SK-N-SH (cell line): Measurements from ENCODE around the gene AHCYL2. TPM values are rescaled to one million over a fixed set of nuclear protein-coding genes. Genes with fewer than 3 reads are reported as not detected.

Experiments
- CTCF ChIA-PET: fragments of 300-600, 350-600 bp; formaldehyde crosslinking; extraction: SDS; loops from one replicate; lab custom pipeline; 2021; lab: Yijun Ruan, JAX
- POLR2A ChIA-PET: fragments of 350-600 bp; sonication (Branson Sonifier 250); formaldehyde crosslinking; extraction: SDS; loops from one replicate; lab custom pipeline; 2020; ENCODE audit warnings: antibody characterized with exemption, inconsistent platforms; lab: Yijun Ruan, JAX
- DNase-seq: peaks from one replicate; pipeline ENCODE4 v3.0.0; 2012
- H2AFZ ChIP-seq: fragments of 200-600 bp; sonication (generic); 2 replicates; pipeline ENCODE4 v1.8.1; 2016; ENCODE audit warnings: antibody characterized with exemption, mild to moderate bottlenecking, low read depth
- H3F3A ChIP-seq: fragments of 200-600 bp; sonication (generic); replicated peaks from 2 replicates; pipeline ENCODE3; 2016; ENCODE audit warnings: antibody characterized with exemption, mild to moderate bottlenecking; ENCODE audit not compliant: insufficient read depth
- H3K27ac ChIP-seq, 2 experiments: fragments of 200-500 bp in 1 of 2; fragments of 200-600 bp in 1 of 2; sonication (Bioruptor generic) in 1 of 2; sonication (generic), shearing (Covaris generic) in 1 of 2; 2 replicates each; pipeline versions ENCODE4 v1.5.1 to v1.6.1; 2014 to 2016; ENCODE audit warnings: low read depth in 2 of 2, inconsistent platforms in 1 of 2, low read length in 1 of 2, mild to moderate bottlenecking in 1 of 2, mixed read lengths in 1 of 2
- H3K27me3 ChIP-seq: fragments of 200-600 bp; sonication (generic), shearing (Covaris generic); 2 replicates; pipeline ENCODE4 v1.6.1; 2016; ENCODE audit warnings: mixed run types; ENCODE audit not compliant: insufficient read depth
- H3K36me3 ChIP-seq, 2 experiments: fragments of 200-500 bp in 1 of 2; fragments of 200-600 bp in 1 of 2; sonication (Bioruptor generic) in 1 of 2; sonication (generic) in 1 of 2; replicated peaks in 1 of 2; 2 replicates each; pipeline versions ENCODE3 to v1.5.1; 2014 to 2016; ENCODE audit warnings: low read length in 1 of 2, mild to moderate bottlenecking in 1 of 2; ENCODE audit not compliant: insufficient read depth in 2 of 2, control insufficient read depth in 1 of 2
- H3K4me1 ChIP-seq, 2 experiments: fragments of 200-500 bp in 1 of 2; fragments of 200-600 bp in 1 of 2; sonication (Bioruptor generic) in 1 of 2; sonication (generic), shearing (Covaris generic) in 1 of 2; 2 replicates each; pipeline versions ENCODE4 v1.5.1 to v1.6.1; 2014 to 2016; ENCODE audit warnings: low read depth in 1 of 2, low read length in 1 of 2, mixed run types in 1 of 2; ENCODE audit not compliant: insufficient read depth in 2 of 2, control insufficient read depth in 1 of 2
- H3K4me2 ChIP-seq: fragments of 200-600 bp; sonication (generic), shearing (Covaris generic); 2 replicates; pipeline ENCODE4 v1.6.1; 2017; ENCODE audit warnings: mixed run types
- H3K4me3 ChIP-seq, 2 experiments: fragments of 200-500 bp in 1 of 2; fragments of 200-600 bp in 1 of 2; sonication (Bioruptor generic) in 1 of 2; sonication (generic), shearing (Covaris generic) in 1 of 2; 2 replicates each; pipeline versions ENCODE4 v1.5.1 to v1.8.1; 2014 to 2016; ENCODE audit warnings: low read depth in 2 of 2, inconsistent platforms in 1 of 2, low read length in 1 of 2, mild to moderate bottlenecking in 1 of 2, mixed read lengths in 1 of 2, moderate library complexity in 1 of 2
- H3K79me2 ChIP-seq: fragments of 200-600 bp; sonication (generic); 2 replicates; pipeline ENCODE4 v1.8.1; 2017; ENCODE audit warnings: mild to moderate bottlenecking; ENCODE audit not compliant: insufficient read depth
- H3K9ac ChIP-seq: fragments of 200-600 bp; sonication (generic); 2 replicates; pipeline ENCODE4 v1.6.1; 2017; ENCODE audit warnings: mixed run types
- H3K9me2 ChIP-seq: fragments of 200-600 bp; sonication (generic); 2 replicates; pipeline ENCODE4 v1.6.1; 2017; ENCODE audit warnings: mixed run types
- H3K9me3 ChIP-seq: fragments of 200-600 bp; sonication (generic); 2 replicates; pipeline ENCODE4 v1.6.1; 2017; ENCODE audit warnings: mixed run types, mild to moderate bottlenecking, moderate library complexity
- H4K20me1 ChIP-seq: fragments of 200-600 bp; sonication (generic); 2 replicates; pipeline ENCODE4 v1.6.1; 2017; ENCODE audit warnings: mild to moderate bottlenecking, mixed run types; ENCODE audit not compliant: insufficient read depth
- CHD2 ChIP-seq: fragments of 150-350 bp; IDR thresholded peaks from 2 replicates; pipeline ENCODE4 v1.6.1; 2018; ENCODE audit warnings: low read length; ENCODE audit not compliant: partially characterized antibody
- ELF1 ChIP-seq: IDR thresholded peaks from 2 replicates; pipeline ENCODE4 v1.4.0; 2012
- FOSL2 ChIP-seq: IDR thresholded peaks from 2 replicates; pipeline ENCODE4 v1.4.0; 2012; ENCODE audit warnings: low read depth, mild to moderate bottlenecking, moderate library complexity, borderline replicate concordance
- FOXJ3 ChIP-seq: sonication (generic); formaldehyde crosslinking; IDR thresholded peaks from 2 replicates; pipeline ENCODE4 v1.5.1; 2020; ENCODE audit warnings: mild to moderate bottlenecking, missing genetic modification reagents
- FOXM1 ChIP-seq: IDR thresholded peaks from 2 replicates; pipeline ENCODE4 v1.4.0; 2012; ENCODE audit warnings: low read depth, mild to moderate bottlenecking
- GABPA ChIP-seq: IDR thresholded peaks from 2 replicates; pipeline ENCODE4 v1.4.0; 2012; ENCODE audit warnings: low read depth, mild to moderate bottlenecking
- IRF3 ChIP-seq: fragments of 150-350 bp; IDR thresholded peaks from 2 replicates; pipeline ENCODE4 v1.6.1; 2016; ENCODE audit warnings: mild to moderate bottlenecking, low read depth, low read length
- JUND ChIP-seq: IDR thresholded peaks from 2 replicates; pipeline ENCODE4 v1.4.0; 2012
- NRF1 ChIP-seq: IDR thresholded peaks from 2 replicates; pipeline ENCODE4 v1.6.1; 2012; ENCODE audit warnings: low read depth, mild to moderate bottlenecking, low read length
- RAD21 ChIP-seq: IDR thresholded peaks from 2 replicates; pipeline ENCODE4 v1.6.1; 2012; ENCODE audit warnings: mild to moderate bottlenecking, low read length
- RXRA ChIP-seq: IDR thresholded peaks from 2 replicates; pipeline ENCODE4 v1.4.0; 2012; ENCODE audit warnings: low read depth, mild to moderate bottlenecking, borderline replicate concordance
- SIN3A ChIP-seq: IDR thresholded peaks from 2 replicates; pipeline ENCODE4 v1.6.1; 2012; ENCODE audit warnings: low read depth, mild to moderate bottlenecking, low read length, moderate library complexity, borderline replicate concordance
- SMC3 ChIP-seq: IDR thresholded peaks from 2 replicates; pipeline ENCODE4 v1.6.1; 2012; ENCODE audit warnings: low read depth, low read length, improper control_type of control experiment
- TAF1 ChIP-seq: IDR thresholded peaks from 2 replicates; pipeline ENCODE4 v1.6.1; 2012; ENCODE audit warnings: low read depth, mild to moderate bottlenecking, low read length, moderate library complexity, borderline replicate concordance
- TEAD4 ChIP-seq: IDR thresholded peaks from 2 replicates; pipeline ENCODE4 v1.4.0; 2012; ENCODE audit warnings: mild to moderate bottlenecking, borderline replicate concordance; ENCODE audit not compliant: insufficient read depth
- USF2 ChIP-seq: fragments of 150-350 bp; IDR thresholded peaks from 2 replicates; pipeline ENCODE4 v1.6.1; 2017; ENCODE audit warnings: antibody characterized with exemption, low read length, low read depth, borderline replicate concordance
- YY1 ChIP-seq: IDR thresholded peaks from 2 replicates; pipeline ENCODE4 v1.4.0; 2012; ENCODE audit warnings: low read depth, mild to moderate bottlenecking
- WGBS: methylation state at CpG from one replicate; pipeline ENCODE4 v1.1.6; 2017; ENCODE audit warnings: low lambda C conversion rate; 5-methylcytosine and 5-hydroxymethylcytosine counted together
- polyA plus RNA-seq, 3 experiments: library from polyadenylated mRNA; depleted of rRNA; stranded (reverse); fragments of >200 nt; gene quantifications; 2 replicates each; pipeline ENCODE4 v1.2.3, GENCODE V29; 2012

AHCYL2 gene
- polyA plus RNA-seq, 1 of the 3 experiments (the other 2 are of a cell fraction) = 20.4 TPM

GRCh38 chr7:129228633-129229032 is 3.8 kb downstream of the AHCYL2 start (continued):
- TF ChIP-seq SMC3 (no peak), TEAD4 (no peak), YY1 (no peak), GABPA (no peak), TAF1 (no peak), FOSL2 (no peak), NRF1 (no peak), CHD2 (no peak)

GRCh38 chr7:129231666-129232065 is 6.8 kb downstream of the AHCYL2 start:
- Histone ChIP-seq H2AFZ (no peak overlapping the region), H3K79me2 (peaks cover 26% of the 10 kb centered on the region), H3K4me1 (no peaks in the 10 kb centered on the region; a peak in 3 of 4 replicates), H3K9ac (no peak overlapping the region), H4K20me1 (no peaks in the 10 kb centered on the region), H3K4me2 (no peak overlapping the region), H3F3A (no peaks in the 10 kb centered on the region), H3K9me3 (no peaks in the 10 kb centered on the region), H3K36me3 (no peaks in the 10 kb centered on the region), H3K9me2 (no peaks in the 10 kb centered on the region), H3K4me3 (no peak overlapping the region), H3K27me3 (no peaks in the 10 kb centered on the region), H3K27ac (no peak overlapping the region)
- no peak for DNase-seq
- TF ChIP-seq USF2 = no peak
- TF ChIP-seq RAD21 = no peak
- TF ChIP-seq NRF1 = no peak
- TF ChIP-seq GABPA = no peak
- no peak for TF ChIP-seq JUND
- no peak for TF ChIP-seq SIN3A
- TF ChIP-seq FOXM1 = no peak
- TF ChIP-seq RXRA = no peak
- TF ChIP-seq FOXJ3 = no peak
- no peak for TF ChIP-seq ELF1
- TF ChIP-seq TAF1 = no peak
- TF ChIP-seq IRF3 = no peak
- TF ChIP-seq SMC3 = no peak
- TF ChIP-seq FOSL2 = no peak
- CTCF ChIA-PET = interaction anchor here (0.9 to 10.2 kb wide), 10 partner anchors 13 to 140 kb away, joined by 3 to 121 read pairs (median 4); no protein-coding TSS in a partner anchor
- WGBS = 94% methylated on average over 5 of the region's 5 CpGs
- POLR2A ChIA-PET = no interaction called here
